ENCODE results near the gene UNK. TPM values are rescaled to one million over a fixed set of nuclear protein-coding genes. Genes with fewer than 3 reads are reported as not detected.
"Not testable (repeated sequence)": the region's sequence is repeated elsewhere in the genome, so short reads cannot be mapped to it uniquely, and the experiment has no call there.

The UNK gene
- polyA plus RNA-seq, 3 donors = 28.5 to 32.3 (median 32.0) TPM

- DNase-seq (ENCODE audit: low read depth in 3 of 3, low spot score in 2 of 3) = not testable (repeated sequence)
Measured at GRCh38 chr17:75865404-75866188, 81.0 kb downstream of the UNK start.

GRCh38 chr17:75868730-75869281, 84.2 kb downstream of the UNK start:
- not testable (repeated sequence) for DNase-seq (ENCODE audit: low read depth in 3 of 3, low spot score in 2 of 3)

DNA sequence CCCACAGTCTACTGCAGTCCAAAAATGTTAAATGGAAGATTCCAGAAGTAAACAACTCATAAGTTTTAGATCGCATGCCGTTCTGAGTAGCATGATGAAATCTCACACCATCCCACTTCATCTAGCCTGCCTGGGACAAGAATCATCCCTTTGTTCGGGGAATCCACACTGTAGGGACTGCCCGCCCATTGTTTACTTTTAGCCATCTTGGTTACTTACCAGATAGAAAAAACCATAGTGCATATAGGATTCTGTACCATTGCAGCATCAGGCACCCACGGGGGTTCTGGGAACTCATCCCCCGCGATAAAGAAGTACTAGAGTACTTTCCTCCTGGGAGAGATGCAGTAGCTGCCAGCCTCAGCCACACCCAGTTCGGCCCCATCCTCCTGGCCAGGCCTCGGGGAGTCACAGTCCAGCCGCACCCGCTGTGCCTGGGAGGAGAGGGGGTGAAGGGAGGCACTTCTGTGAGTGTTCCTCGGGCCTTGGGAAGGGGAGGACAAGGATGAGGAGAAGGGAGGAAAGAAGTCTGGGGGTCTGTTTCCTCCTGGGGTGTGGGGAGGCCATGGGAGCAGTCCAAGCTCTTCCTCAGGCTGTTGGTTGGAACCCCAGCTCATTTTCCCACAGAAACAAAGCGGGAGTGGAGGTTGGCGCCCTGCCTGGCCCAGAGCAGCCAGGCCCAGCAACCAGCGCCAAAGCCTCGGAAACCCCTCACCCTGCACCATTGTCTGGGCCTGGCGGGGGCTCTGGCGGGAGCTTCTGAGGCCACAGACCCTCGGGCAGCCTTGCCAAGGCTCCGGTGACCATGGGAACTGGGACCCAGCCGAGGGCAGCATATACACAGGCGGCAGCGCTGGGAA, 84.9 kb downstream of the UNK start:
- DNase-seq (ENCODE audit: low read depth in 3 of 3, low spot score in 2 of 3) = no peak

- DNase-seq (ENCODE audit: low read depth in 3 of 3, low spot score in 2 of 3) = not testable (repeated sequence)
Measured at GRCh38 chr17:75870228-75870627, 85.6 kb downstream of the UNK start.

DNA sequence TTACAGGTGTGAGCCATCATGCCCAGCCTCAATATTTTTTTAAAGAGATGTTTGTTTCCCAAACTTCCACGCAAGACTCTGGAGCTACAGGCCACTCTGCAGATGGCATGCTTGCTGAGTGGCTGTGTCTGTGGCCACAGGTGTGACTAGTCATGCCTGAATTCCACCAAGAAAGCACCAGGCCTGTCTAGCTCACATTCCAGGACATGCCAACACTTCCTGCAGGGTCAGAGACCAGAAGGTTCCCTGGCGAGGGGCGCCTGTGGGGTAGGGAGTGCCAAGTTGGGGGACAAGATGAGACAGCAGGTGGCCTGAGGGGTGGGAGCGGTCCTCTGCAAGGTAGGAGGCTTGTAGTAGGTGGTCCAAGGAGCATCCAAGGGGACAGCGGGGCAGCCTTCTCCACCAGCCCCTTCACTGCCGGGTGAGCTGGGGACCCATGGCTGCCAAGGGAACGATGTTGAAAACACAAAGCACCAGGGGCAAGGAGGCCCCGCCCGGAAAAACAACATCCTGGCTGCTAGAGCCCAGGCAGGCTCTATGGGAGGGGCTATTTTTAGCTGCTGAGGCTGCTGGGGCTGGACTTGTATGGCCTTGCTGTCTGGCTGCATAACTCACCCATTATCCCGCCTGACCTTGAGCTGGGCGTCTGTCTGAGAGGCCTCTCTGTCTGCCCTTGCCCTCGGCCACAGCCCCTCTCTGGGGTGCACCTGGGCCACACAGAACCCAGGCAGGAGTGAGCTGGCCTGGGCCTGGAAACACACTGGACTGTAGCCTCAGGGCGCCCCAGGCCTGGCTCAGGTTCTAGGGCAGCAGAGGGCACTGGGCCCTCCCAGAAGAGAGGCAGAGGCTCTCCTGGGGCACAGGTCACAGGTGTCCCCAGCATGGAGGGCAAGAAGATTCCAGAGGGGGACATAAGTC, 88.1 kb downstream of the UNK start:
- no peak for DNase-seq (ENCODE audit: low read depth in 3 of 3, low spot score in 2 of 3)

DNA sequence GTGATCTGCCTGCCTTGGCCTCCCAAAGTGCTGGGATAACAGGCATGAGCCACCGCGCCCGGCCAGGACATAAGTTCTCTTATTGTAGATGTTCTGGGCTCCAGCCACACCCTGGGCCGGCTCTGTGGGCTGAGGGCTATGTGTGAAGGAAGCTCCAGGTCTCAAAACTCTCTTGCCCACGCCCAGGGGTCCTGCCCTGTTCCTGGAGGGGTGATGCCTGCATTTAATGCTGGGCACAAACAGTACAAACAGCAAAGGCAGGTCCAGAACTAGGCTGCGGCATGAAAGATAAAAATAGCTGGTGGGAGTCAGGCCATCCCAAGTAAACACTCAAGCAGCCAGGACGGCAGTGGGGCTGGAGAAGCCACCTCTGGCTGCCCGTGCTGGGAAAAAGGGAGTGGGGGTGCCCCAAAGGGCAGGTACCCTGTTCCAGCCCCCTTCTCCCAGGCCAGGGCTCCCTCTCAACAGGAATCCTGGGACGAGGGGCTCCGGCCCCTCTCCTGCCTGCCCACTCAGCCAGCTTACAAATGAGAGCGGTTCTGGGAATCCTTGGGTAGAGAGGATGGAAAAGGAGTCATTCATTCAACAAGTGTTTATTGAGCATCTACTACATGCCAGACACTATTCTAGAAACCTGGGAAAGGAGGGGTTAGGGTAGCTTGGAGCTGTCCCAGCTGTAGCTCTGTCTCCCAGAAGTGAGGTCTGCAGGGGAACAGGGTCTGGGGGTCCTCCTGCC, 89.1 kb downstream of the UNK start:
- DNase-seq (ENCODE audit: low read depth in 3 of 3, low spot score in 2 of 3) = no peak

- DNase-seq (ENCODE audit: low read depth in 3 of 3, low spot score in 2 of 3) = no peak
Measured at GRCh38 chr17:75874323-75875181, 89.9 kb downstream of the UNK start.

Other genes starting within 250 kb of the UNK start
- gene MYO15B, start 197.0 kb upstream of the UNK start, polyA plus RNA-seq (ENCODE audit: insufficient read length in 3 of 3) = 100 to 1,000 TPM in 1 of 3 donors, 10 to 100 TPM in 2; 78.7 to 127 (median 88.6) TPM
- 1 to 10 TPM; 3.7 to 5.4 (median 4.3) TPM for gene SMIM5, start 151.4 kb upstream of the UNK start, polyA plus RNA-seq (ENCODE audit: insufficient read length in 3 of 3)
- gene RECQL5, start 117.7 kb upstream of the UNK start, polyA plus RNA-seq (ENCODE audit: insufficient read length in 3 of 3) = 10 to 100 TPM; 29.3 to 33.5 (median 32.7) TPM
- gene SAP30BP, start 117.5 kb upstream of the UNK start, polyA plus RNA-seq (ENCODE audit: insufficient read length in 3 of 3) = 100 to 1,000 TPM in 1 of 3 donors, 10 to 100 TPM in 2; 93.0 to 105 (median 93.7) TPM
- 10 to 100 TPM in 1 of 3 donors, 1 to 10 TPM in 2; 7.8 to 10.8 (median 9.1) TPM for gene ITGB4, start 63.3 kb upstream of the UNK start, polyA plus RNA-seq (ENCODE audit: insufficient read length in 3 of 3)
- 10 to 100 TPM; 20.9 to 24.0 (median 21.5) TPM for gene GALK1, start 19.6 kb upstream of the UNK start, polyA plus RNA-seq (ENCODE audit: insufficient read length in 3 of 3)
- 1 to 10 TPM; 3.6 to 5.7 (median 5.0) TPM for gene UNC13D, start 59.6 kb downstream of the UNK start, polyA plus RNA-seq (ENCODE audit: insufficient read length in 3 of 3)
- 10 to 100 TPM; 70.2 to 86.7 (median 82.8) TPM for gene WBP2, start 70.5 kb downstream of the UNK start, polyA plus RNA-seq (ENCODE audit: insufficient read length in 3 of 3)
- 1 to 10 TPM; 5.8 to 9.1 (median 6.3) TPM for gene TRIM47, start 93.8 kb downstream of the UNK start, polyA plus RNA-seq (ENCODE audit: insufficient read length in 3 of 3)
- gene TRIM65, start 112.1 kb downstream of the UNK start, polyA plus RNA-seq (ENCODE audit: insufficient read length in 3 of 3) = 10 to 100 TPM; 11.1 to 12.4 (median 11.3) TPM
- gene MRPL38, start 120.1 kb downstream of the UNK start, polyA plus RNA-seq (ENCODE audit: insufficient read length in 3 of 3) = 10 to 100 TPM; 66.2 to 77.1 (median 66.7) TPM
- 1 to 10 TPM; 6.6 to 8.3 (median 7.0) TPM for gene FBF1, start 156.2 kb downstream of the UNK start, polyA plus RNA-seq (ENCODE audit: insufficient read length in 3 of 3)
- 10 to 100 TPM; 30.3 to 42.7 (median 34.3) TPM for gene ACOX1, start 194.4 kb downstream of the UNK start, polyA plus RNA-seq (ENCODE audit: insufficient read length in 3 of 3)
- gene TEN1, start 194.4 kb downstream of the UNK start, polyA plus RNA-seq (ENCODE audit: insufficient read length in 3 of 3) = 10 to 100 TPM; 15.1 to 24.2 (median 22.9) TPM
- 10 to 100 TPM in 2 of 3 donors, 1 to 10 TPM in 1; 9.7 to 12.8 (median 10.8) TPM for gene CDK3, start 216.0 kb downstream of the UNK start, polyA plus RNA-seq (ENCODE audit: insufficient read length in 3 of 3)
- gene EVPL, start 242.5 kb downstream of the UNK start, polyA plus RNA-seq (ENCODE audit: insufficient read length in 3 of 3) = 10 to 100 TPM; 14.4 to 16.0 (median 14.9) TPM

Data from right renal cortex interstitium (tissue), 3 donors.